ENCODE data around the gene SWT1. TPM values are rescaled to one million over a fixed set of nuclear protein-coding genes. Genes with fewer than 3 reads are reported as not detected.

The SWT1 gene
- total RNA-seq, 1 donor from 2014 or later: 2.4 TPM

GRCh38 chr1:185155600-185156287 lies 1.2 kb upstream of the SWT1 start:
- peak; percentile 68 for DNase-seq (ENCODE audit: low read depth)
- peak overlapping the region; percentile 87 for H3K4me3 ChIP-seq (ENCODE audit: low read depth, low read length)
- no peak for TF ChIP-seq CTCF (conservative IDR thresholded peaks at IDR 0.05; ENCODE audit: low read depth, low read length)

GRCh38 chr1:185156288-185156853 lies 596 bp upstream of the SWT1 start:
- DNase-seq (ENCODE audit: low read depth): no peak

GRCh38 chr1:185157599-185158412 lies 839 bp downstream of the SWT1 start:
- H3K4me3 ChIP-seq (ENCODE audit: low read depth, low read length): peak overlapping the region; percentile 87
- no peak for TF ChIP-seq CTCF (conservative IDR thresholded peaks at IDR 0.05; ENCODE audit: low read depth, low read length)
- no peak for DNase-seq (ENCODE audit: low read depth)

More at GRCh38 chr1:185156288-185156853, 596 bp upstream of the SWT1 start:
- peak overlapping the region; percentile 87 for H3K4me3 ChIP-seq (ENCODE audit: low read depth, low read length)
- no peak for TF ChIP-seq CTCF (conservative IDR thresholded peaks at IDR 0.05; ENCODE audit: low read depth, low read length)

- no peak for TF ChIP-seq CTCF (conservative IDR thresholded peaks at IDR 0.05; ENCODE audit: low read depth, low read length)
- H3K4me3 ChIP-seq (ENCODE audit: low read depth, low read length): no peak overlapping the region
Measured at GRCh38 chr1:185158800-185159199, 1.8 kb downstream of the SWT1 start.

GRCh38 chr1:185159966-185160365 lies 3.0 kb downstream of the SWT1 start:
- no peak overlapping the region for H3K4me3 ChIP-seq (ENCODE audit: low read depth, low read length)
- no peak for TF ChIP-seq CTCF (conservative IDR thresholded peaks at IDR 0.05; ENCODE audit: low read depth, low read length)
- no peak for DNase-seq (ENCODE audit: low read depth)

More at GRCh38 chr1:185158800-185159199, 1.8 kb downstream of the SWT1 start:
- DNase-seq (ENCODE audit: low read depth): no peak

GRCh38 chr1:185162491-185162890 lies 5.5 kb downstream of the SWT1 start:
- H3K4me3 ChIP-seq (ENCODE audit: low read depth, low read length): no peak overlapping the region
- TF ChIP-seq CTCF (conservative IDR thresholded peaks at IDR 0.05; ENCODE audit: low read depth, low read length): no peak
- no peak for DNase-seq (ENCODE audit: low read depth)

All from epithelial cell of proximal tubule (primary cell).